ENCODE results near the gene LIPF.
"Not testable (repeated sequence)": the region's sequence is repeated elsewhere in the genome, so short reads cannot be mapped to it uniquely, and the experiment has no call there.

The LIPF gene

GRCh38 chr10:88693392-88694020 lies 29.3 kb downstream of the LIPF start:
- peak; percentile 39 for TF ChIP-seq CTCF (IDR thresholded peaks at IDR 0.05; ENCODE audit: low read length, missing control alignments)
- DNase-seq (ENCODE audit: low read depth), result peak; percentile 43

GRCh38 chr10:88702848-88703597 lies 38.8 kb downstream of the LIPF start:
- DNase-seq (ENCODE audit: low read depth), result no peak
- H3K4me3 ChIP-seq (replicated peaks; ENCODE audit: low read depth, low read length), result no peak overlapping the region
- no peak for TF ChIP-seq CTCF (IDR thresholded peaks at IDR 0.05; ENCODE audit: low read length, missing control alignments)

More at GRCh38 chr10:88693392-88694020, 29.3 kb downstream of the LIPF start:
- no peak overlapping the region for H3K4me3 ChIP-seq (replicated peaks; ENCODE audit: low read depth, low read length)

GRCh38 chr10:88705958-88706357 lies 41.7 kb downstream of the LIPF start, which contains the start of gene LIPK:
Gene LIPK, plus strand, starts transcription at chr10:88706249. Its CDS starts 18,295 bp downstream, at chr10:88724544.
- H3K4me3 ChIP-seq (replicated peaks; ENCODE audit: low read depth, low read length), result no peak within 1 kb of the TSS
- no peak for DNase-seq (ENCODE audit: low read depth)
- TF ChIP-seq CTCF (IDR thresholded peaks at IDR 0.05; ENCODE audit: low read length, missing control alignments), result no peak

- H3K4me3 ChIP-seq (replicated peaks; ENCODE audit: low read depth, low read length), result no peak overlapping the region
- peak; percentile 46 for DNase-seq (ENCODE audit: low read depth)
- no peak for TF ChIP-seq CTCF (IDR thresholded peaks at IDR 0.05; ENCODE audit: low read length, missing control alignments)
Observed at GRCh38 chr10:88707429-88708155, 43.4 kb downstream of the LIPF start.

GRCh38 chr10:88709361-88709760 lies 45.1 kb downstream of the LIPF start:
- DNase-seq (ENCODE audit: low read depth); H3K4me3 ChIP-seq (replicated peaks; ENCODE audit: low read depth, low read length): not testable (repeated sequence)

- DNase-seq (ENCODE audit: low read depth), result no peak
- TF ChIP-seq CTCF (IDR thresholded peaks at IDR 0.05; ENCODE audit: low read length, missing control alignments), result no peak
- H3K4me3 ChIP-seq (replicated peaks; ENCODE audit: low read depth, low read length), result no peak overlapping the region
Observed at GRCh38 chr10:88715517-88715916, 51.3 kb downstream of the LIPF start.

GRCh38 chr10:88721392-88721791 lies 57.1 kb downstream of the LIPF start:
- no peak for DNase-seq (ENCODE audit: low read depth)
- H3K4me3 ChIP-seq (replicated peaks; ENCODE audit: low read depth, low read length), result no peak overlapping the region
- no peak for TF ChIP-seq CTCF (IDR thresholded peaks at IDR 0.05; ENCODE audit: low read length, missing control alignments)

All from fibroblast of pulmonary artery (primary cell).